Activated T-cell treated with anti-CD3 and anti-CD28 coated beads, Interleukin-2, amount 50 U/mL, for 72 hours (primary cell): ENCODE data around the gene APOBEC3C. TPM values are rescaled to one million over a fixed set of nuclear protein-coding genes. Genes with fewer than 3 reads are reported as not detected.
A peak's percentile ranks its signal among the peaks of the same experiment; 100 is the strongest.
"Not testable (repeated sequence)": the region's sequence is repeated elsewhere in the genome, so short reads cannot be mapped to it uniquely, and the experiment has no call there.

Source experiments
- ATAC-seq, 2 donors: fragments of 150-1000 bp; cut with Tn5 transposase; replicated peaks in 1 of 2; 2 replicates each; pipeline ENCODE4 v1.10.0; 2021; ENCODE audit warnings: moderate library complexity in 2 of 2, mild to moderate bottlenecking in 1 of 2
- DNase-seq, 2 donors: peaks; one replicate each; pipeline ENCODE4 v3.0.0; 2021 to 2022; ENCODE audit warnings: mixed read lengths in 1 of 2
- H3K27ac Mint-ChIP-seq: one replicate; pipeline ENCODE4 v1.8.0; 2022; ENCODE audit warnings: mild to moderate bottlenecking, moderate library complexity, mixed read lengths
- H3K27me3 Mint-ChIP-seq: one replicate; pipeline ENCODE4 v1.8.0; 2022; ENCODE audit warnings: low read depth, mixed read lengths
- H3K36me3 Mint-ChIP-seq, 2 donors: one replicate each; pipeline ENCODE4 v1.8.0; 2022; ENCODE audit warnings: mixed read lengths in 2 of 2, mild to moderate bottlenecking in 1 of 2; ENCODE audit not compliant: insufficient read depth in 2 of 2
- H3K4me1 Mint-ChIP-seq: one replicate; pipeline ENCODE4 v1.8.0; 2022; ENCODE audit warnings: low read depth, mixed read lengths
- H3K4me3 Mint-ChIP-seq, 2 donors: one replicate each; pipeline ENCODE4 v1.8.0; 2022; ENCODE audit warnings: mild to moderate bottlenecking in 2 of 2, mixed read lengths in 2 of 2, moderate library complexity in 2 of 2
- H3K9me3 Mint-ChIP-seq, 2 donors: one replicate each; pipeline ENCODE4 v1.8.0; 2022; ENCODE audit warnings: mixed read lengths in 2 of 2
- total RNA-seq, 2 donors: library from RNA; stranded (reverse); gene quantifications; one replicate each; pipeline ENCODE4 v1.2.3, GENCODE V29; 2022

Gene APOBEC3C
- total RNA-seq, 2 donors from 2014 or later, result 143 to 147 TPM

DNA sequence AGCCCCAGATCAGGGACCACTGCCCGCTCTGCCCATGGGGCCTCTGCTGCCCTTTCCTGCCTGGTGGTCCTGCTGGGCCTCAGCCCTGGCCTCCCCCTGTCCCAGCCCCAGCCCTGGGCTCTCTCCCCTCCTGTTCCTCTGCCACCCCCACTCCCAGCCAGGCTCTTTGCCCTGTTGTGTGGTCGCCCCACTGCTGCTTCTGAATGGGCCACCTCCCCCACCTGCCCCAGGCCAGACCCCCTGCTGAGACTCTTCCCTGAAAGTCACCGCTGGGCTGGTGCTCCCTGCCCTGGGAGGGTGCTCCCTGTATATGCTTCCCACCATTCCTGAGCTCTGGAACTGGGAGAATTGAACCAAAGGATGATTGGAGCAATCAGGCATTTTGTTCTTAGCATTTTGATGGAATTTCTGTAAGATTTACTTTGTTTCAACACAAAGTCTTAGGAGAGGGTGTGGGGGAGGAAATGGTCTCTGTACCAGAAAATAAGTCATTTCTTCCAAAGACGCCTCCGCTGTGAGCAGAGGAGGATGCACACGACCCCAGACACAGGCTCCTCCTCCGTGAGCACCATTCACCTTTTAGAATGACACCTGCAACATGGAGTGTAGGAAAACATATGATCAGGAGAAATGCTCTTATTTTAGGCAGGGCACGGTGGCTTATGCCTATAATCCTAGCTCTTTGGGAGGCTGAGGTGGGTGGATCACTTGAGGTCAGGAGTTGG, 26.7 kb upstream of the APOBEC3C start:
- peak overlapping the region; percentile 83 for H3K27ac Mint-ChIP-seq
- peak overlapping the region; percentile 65 to 67 for H3K4me3 Mint-ChIP-seq
- H3K4me1 Mint-ChIP-seq, result peaks cover 65% of the 10 kb centered on the region
- H3K9me3 Mint-ChIP-seq, result peaks cover 0 to 3% of the 10 kb centered on the region in 2 donors
- DNase-seq, result peak in 1 of 2 donors; percentile 26
- peaks cover 12 to 19% of the 10 kb centered on the region in 2 donors for H3K36me3 Mint-ChIP-seq
- no peak for ATAC-seq
- no peaks in the 10 kb centered on the region for H3K27me3 Mint-ChIP-seq

DNA sequence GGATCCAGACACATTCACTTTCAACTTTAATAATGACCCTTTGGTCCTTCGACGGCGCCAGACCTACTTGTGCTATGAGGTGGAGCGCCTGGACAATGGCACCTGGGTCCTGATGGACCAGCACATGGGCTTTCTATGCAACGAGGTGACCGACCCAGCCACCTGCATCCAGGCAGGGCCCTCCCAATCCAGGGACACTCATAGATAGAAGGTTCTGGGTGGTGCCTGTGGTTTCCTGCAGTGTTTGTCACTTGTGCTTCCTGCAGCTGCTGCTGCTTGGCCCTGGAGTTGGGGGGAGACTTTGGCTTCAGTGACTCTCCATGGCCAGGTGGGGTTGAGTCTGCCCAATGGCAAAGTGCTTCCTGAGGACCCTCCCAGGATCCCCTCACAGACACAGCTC, 24.6 kb upstream of the APOBEC3C start:
- H3K9me3 Mint-ChIP-seq, result no peaks in the 10 kb centered on the region
- H3K4me3 Mint-ChIP-seq, result no peak overlapping the region
- peaks cover 11% of the 10 kb centered on the region for H3K27me3 Mint-ChIP-seq
- no peak for ATAC-seq
- no peak overlapping the region for H3K27ac Mint-ChIP-seq
- peaks cover 2 to 3% of the 10 kb centered on the region in 2 donors for H3K36me3 Mint-ChIP-seq
- no peak for DNase-seq
- H3K4me1 Mint-ChIP-seq, result peaks cover 57% of the 10 kb centered on the region

DNA sequence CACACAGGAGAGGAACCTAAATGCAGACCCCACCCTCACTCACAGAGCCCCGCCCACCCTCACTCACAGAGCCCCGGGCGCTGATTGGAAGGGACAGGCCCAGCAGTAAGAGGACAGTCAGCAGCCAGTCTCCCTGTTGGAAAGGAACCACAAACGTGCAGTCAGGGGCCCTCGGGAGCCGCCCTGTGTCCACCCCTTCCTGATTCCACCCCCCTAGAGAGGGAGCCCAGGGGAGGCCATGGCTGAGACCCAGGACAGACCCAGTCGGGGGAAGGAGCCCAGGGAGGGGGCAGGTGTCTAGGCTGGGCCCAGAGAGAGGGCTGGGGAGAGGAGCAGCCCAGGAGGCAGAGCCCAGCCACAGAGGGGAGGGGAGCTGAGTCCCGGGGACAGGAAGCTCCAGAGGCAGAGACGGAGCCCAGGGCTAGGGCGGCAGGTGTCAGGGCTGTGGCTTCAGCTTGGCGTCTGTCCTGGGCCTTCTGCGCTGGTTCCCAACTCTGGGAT, 21.1 kb upstream of the APOBEC3C start:
- H3K4me1 Mint-ChIP-seq, result peaks cover 23% of the 10 kb centered on the region
- DNase-seq, H3K9me3 Mint-ChIP-seq, H3K27ac Mint-ChIP-seq, H3K36me3 Mint-ChIP-seq, H3K4me3 Mint-ChIP-seq: not testable (repeated sequence)
- peak; percentile 32 to 36 for ATAC-seq
- peaks cover 13% of the 10 kb centered on the region for H3K27me3 Mint-ChIP-seq

DNA sequence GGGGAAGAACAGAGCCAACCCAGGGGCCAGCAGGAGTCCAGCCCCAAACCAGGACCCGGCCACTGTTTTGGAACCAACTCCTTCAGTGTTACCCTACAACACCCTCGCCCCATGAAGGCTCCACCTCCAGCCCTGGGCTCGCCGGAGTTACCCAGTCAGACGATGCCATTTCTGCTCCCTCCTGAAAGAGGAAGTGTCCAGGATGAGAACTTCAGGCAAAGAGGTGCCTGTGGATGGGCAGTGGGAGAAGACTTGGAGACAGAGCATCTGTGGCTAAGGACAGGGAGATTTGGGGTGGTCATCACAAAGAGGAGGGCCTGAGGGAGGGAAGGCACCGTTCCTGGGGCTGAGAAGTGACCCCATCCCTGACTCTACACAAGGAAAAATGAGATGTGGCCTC, 18.0 kb upstream of the APOBEC3C start:
- ATAC-seq, result no peak
- DNase-seq, result no peak
- peaks cover 13% of the 10 kb centered on the region for H3K4me1 Mint-ChIP-seq
- no peaks in the 10 kb centered on the region for H3K36me3 Mint-ChIP-seq
- no peak overlapping the region for H3K4me3 Mint-ChIP-seq
- peaks cover 22% of the 10 kb centered on the region for H3K27me3 Mint-ChIP-seq
- no peak overlapping the region for H3K27ac Mint-ChIP-seq
- H3K9me3 Mint-ChIP-seq, result no peaks in the 10 kb centered on the region

DNA sequence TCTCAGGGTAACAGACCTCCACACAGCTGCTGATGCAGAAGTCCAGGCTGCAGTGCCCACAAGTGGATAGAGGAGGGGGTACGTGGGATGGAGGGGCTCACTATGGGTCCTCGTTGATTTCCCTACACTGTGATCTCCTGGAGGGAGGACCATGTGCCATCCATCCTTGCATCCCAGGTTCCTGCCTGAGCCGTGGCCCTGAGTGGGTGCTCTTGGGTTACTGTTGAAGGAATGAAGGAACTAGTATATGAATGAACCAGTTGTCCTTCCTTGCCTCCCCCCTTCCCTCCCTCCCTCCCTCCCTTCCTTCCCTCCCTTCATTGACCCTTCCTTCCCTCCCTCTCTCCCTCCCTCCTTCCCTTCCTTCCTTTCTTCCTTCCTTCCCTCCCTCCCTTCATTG, 16.5 kb upstream of the APOBEC3C start:
- H3K27ac Mint-ChIP-seq, result no peak overlapping the region
- ATAC-seq (no peak), DNase-seq (no peak)
- H3K9me3 Mint-ChIP-seq, result no peaks in the 10 kb centered on the region
- H3K4me3 Mint-ChIP-seq, result no peak overlapping the region
- H3K36me3 Mint-ChIP-seq, result no peaks in the 10 kb centered on the region
- peaks cover 17% of the 10 kb centered on the region for H3K4me1 Mint-ChIP-seq
- H3K27me3 Mint-ChIP-seq, result peaks cover 22% of the 10 kb centered on the region

DNA sequence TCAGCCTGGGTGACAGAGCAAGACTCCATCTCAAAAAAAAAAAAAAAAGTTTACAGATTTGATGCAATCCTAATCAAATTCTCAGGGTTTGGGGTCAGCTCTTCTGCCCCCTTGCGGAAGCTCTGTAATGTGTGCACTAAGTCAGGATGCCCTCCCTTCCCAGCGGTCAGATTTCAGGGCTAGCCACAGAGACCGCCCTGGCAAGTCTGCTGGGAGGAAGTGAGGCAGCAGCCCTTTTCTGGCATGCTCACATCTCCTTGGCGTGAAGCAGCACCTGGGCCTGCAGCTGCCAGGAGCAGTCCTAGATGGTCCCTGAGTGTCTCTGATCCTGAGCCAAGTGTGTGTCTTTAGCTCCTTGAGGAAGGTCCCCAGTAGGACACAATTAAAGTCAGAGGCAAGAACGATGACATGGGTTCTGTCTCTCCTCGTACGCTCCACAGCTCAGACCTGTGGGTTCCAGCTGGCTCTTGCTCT, 10.9 kb upstream of the APOBEC3C start:
- H3K27ac Mint-ChIP-seq, result no peak overlapping the region
- no peaks in the 10 kb centered on the region for H3K9me3 Mint-ChIP-seq
- peak; percentile 97 for ATAC-seq
- H3K36me3 Mint-ChIP-seq, result no peaks in the 10 kb centered on the region
- no peak overlapping the region for H3K4me3 Mint-ChIP-seq
- H3K4me1 Mint-ChIP-seq, result peaks cover 14% of the 10 kb centered on the region
- DNase-seq, result peak; percentile 81
- H3K27me3 Mint-ChIP-seq, result peaks cover 7% of the 10 kb centered on the region

DNA sequence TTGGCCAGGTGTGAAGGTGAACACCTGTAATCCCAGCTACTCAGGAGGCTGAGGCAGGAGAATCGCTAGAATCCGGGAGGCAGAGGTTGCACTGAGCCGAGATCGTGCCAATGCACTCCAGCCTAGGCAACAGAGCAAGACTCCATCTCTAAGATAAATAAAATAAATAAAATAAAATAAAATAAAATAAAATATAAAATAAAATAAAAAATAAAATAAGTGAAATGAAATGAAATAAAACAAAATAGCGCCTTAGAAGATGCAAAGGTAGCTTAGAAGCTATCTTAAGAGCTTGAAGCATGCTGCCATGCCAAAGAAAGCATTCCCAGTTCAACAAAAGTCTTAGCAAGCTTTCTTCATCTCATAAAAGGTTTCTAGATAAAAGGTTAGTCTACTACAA, 6.9 kb upstream of the APOBEC3C start:
- no peak for DNase-seq
- ATAC-seq, result no peak
- no peak overlapping the region for H3K4me3 Mint-ChIP-seq
- H3K36me3 Mint-ChIP-seq, result no peaks in the 10 kb centered on the region
- no peak overlapping the region for H3K27ac Mint-ChIP-seq
- H3K4me1 Mint-ChIP-seq, result peaks cover 14% of the 10 kb centered on the region
- no peaks in the 10 kb centered on the region for H3K27me3 Mint-ChIP-seq
- no peaks in the 10 kb centered on the region for H3K9me3 Mint-ChIP-seq

DNA sequence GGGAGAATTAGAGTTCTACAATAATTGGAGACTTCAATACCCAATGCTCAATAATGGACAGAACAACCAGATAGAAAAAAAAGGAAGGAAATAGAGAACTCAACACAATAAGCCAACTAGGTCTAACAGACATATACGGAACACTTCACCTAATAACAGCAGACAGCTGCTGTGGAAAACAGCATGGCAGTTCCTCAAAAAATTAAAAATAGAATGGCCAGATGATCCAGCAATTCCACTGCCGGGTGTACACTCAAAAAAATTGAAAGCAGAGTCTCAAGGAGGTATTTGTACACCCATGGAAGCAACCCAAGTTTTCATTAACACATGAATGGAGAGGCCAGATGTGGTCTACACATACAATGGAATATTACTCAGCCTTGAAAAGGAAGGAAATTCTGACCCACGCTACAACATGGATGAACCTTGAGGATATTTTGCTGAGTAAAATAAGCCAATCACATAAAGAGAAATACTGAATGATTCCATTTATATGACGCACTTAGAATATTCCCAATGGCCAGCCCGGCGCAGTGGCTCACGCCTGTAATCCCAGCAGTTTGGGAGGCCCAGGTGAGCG, 5.7 kb upstream of the APOBEC3C start:
- H3K4me1 Mint-ChIP-seq, result peaks cover 12% of the 10 kb centered on the region
- H3K4me3 Mint-ChIP-seq, H3K27ac Mint-ChIP-seq, DNase-seq, H3K36me3 Mint-ChIP-seq, ATAC-seq, H3K9me3 Mint-ChIP-seq, H3K27me3 Mint-ChIP-seq: not testable (repeated sequence)

DNA sequence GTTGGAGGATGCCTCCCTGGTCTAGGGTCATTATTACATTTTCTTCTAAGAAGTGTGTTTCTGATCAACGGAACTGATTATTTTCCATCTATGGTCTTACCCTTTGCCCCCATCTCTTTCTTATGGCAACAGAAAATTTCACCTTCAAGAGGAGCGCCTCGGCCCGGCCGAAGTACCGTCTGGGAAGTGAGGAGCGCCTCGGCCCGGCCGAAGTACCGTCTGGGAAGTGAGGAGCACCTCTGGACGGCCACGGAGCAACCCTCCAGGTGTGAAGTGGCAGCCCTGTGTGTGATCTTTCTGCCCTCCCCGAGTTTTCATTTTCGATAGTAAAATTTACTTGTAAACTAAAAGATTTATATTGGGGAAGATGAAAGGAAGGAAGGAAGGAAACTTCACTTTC, 3.1 kb upstream of the APOBEC3C start:
- peaks cover 0 to 8% of the 10 kb centered on the region in 2 donors for H3K36me3 Mint-ChIP-seq
- no peak overlapping the region for H3K4me3 Mint-ChIP-seq
- H3K4me1 Mint-ChIP-seq, result peaks cover 28% of the 10 kb centered on the region
- peak overlapping the region; percentile 45 for H3K27ac Mint-ChIP-seq
- ATAC-seq (no peak), DNase-seq (no peak)
- no peaks in the 10 kb centered on the region for H3K27me3 Mint-ChIP-seq
- H3K9me3 Mint-ChIP-seq, result no peaks in the 10 kb centered on the region

DNA sequence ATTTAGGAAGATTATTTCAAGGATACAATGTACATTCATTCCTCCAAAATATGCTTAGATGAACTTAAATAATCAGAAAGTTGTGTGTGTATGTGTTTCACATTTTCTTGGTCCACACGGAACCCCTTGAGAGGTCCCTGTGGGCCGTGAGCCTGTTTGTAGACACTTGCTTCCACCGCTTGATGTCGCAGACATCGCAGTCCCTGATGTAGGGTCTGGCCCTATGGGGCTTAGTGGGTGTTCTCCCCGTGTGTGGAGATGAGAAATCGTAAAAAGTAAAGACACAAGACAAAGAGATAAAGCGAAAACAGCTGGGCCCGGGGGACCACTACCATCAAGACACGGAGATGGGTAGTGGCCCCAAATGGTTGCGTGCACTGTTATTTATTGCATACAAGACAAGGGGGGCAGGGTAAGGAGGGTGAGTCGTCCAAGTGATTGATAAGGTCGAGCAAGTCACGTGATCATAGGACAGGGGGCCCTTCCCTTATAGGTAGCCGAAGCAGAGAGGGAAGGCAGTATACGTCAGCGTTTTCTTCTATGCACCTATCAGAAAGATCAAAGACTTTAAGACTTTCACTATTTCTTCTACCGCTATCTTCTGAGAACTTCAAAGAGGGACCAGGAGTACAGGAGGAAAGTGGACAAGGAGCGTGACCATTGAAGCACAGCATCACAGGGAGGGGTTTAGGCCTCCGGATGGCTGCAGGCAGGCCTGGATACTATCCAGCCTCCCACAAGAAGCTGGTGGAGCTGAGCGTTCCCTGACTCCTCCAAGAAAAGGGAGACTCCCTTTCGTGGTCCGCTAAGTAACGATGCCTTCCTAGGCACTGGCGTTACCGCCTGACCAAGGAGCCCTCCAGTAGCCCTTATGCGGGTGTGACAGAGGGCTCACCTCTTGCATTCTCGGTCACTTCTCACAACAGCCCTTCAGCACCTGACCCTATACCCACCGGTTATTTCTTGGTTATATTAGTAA, 1.2 kb upstream of the APOBEC3C start:
- ATAC-seq (no peak), DNase-seq (no peak)
- peak overlapping the region; percentile 14 for H3K27ac Mint-ChIP-seq
- no peaks in the 10 kb centered on the region for H3K27me3 Mint-ChIP-seq
- H3K4me3 Mint-ChIP-seq, result peak overlapping the region; percentile 22 to 46
- H3K4me1 Mint-ChIP-seq, result peaks cover 44% of the 10 kb centered on the region
- no peaks in the 10 kb centered on the region for H3K9me3 Mint-ChIP-seq
- peaks cover 0 to 14% of the 10 kb centered on the region in 2 donors for H3K36me3 Mint-ChIP-seq

DNA sequence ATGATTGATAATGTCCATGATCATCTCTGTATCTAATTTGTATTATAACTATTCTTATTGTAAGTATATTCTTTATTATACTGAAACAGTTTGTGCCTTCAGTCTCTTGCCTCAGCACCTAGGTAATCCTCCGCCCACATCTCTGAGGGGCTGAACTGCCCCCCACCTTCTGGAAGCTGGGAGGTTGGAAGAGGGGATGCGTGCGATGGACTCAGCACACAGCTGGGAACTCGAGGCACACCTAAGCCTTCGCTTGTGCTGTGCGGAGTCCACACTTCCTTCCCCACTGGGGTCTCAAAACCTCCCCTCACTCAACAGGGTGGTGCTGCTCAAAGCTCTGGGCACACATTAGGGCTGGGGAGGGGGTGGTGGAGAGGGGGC, 506 bp upstream of the APOBEC3C start:
- not testable (repeated sequence) for H3K9me3 Mint-ChIP-seq, H3K27me3 Mint-ChIP-seq, ATAC-seq, DNase-seq
- Mint-ChIP-seq H3K4me1 (peaks cover 50% of the 10 kb centered on the region), H3K36me3 (peaks cover 0 to 17% of the 10 kb centered on the region in 2 donors), H3K4me3 (peak overlapping the region; percentile 98 to 99), H3K27ac (peak overlapping the region; percentile 88)

DNA sequence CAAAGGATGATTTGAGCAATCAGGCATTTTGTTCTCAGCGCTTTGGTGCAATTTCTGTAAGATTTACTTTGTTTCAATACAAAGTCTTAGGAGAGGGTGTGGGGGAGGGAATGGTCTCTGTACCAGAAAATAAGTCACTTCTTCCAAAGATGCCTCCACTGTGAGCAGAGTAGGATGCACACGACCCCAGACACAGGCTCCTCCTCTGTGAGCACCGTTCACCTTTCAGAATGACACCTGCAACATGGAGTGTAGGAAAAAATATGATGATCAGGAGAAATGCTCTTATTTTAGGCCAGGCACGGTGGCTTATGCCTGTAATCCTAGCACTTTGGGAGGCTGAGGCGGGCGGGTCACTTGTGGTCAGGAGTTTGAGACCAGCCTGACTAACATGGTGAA, 665 bp downstream of the APOBEC3C start:
- peaks cover 56% of the 10 kb centered on the region for H3K4me1 Mint-ChIP-seq
- not testable (repeated sequence) for H3K9me3 Mint-ChIP-seq, H3K27me3 Mint-ChIP-seq, DNase-seq
- ATAC-seq, result peak in 1 of 2 donors; percentile 30
- peaks cover 0 to 22% of the 10 kb centered on the region in 2 donors for H3K36me3 Mint-ChIP-seq
- H3K27ac Mint-ChIP-seq, result peak overlapping the region; percentile 88
- peak overlapping the region; percentile 98 to 99 for H3K4me3 Mint-ChIP-seq

DNA sequence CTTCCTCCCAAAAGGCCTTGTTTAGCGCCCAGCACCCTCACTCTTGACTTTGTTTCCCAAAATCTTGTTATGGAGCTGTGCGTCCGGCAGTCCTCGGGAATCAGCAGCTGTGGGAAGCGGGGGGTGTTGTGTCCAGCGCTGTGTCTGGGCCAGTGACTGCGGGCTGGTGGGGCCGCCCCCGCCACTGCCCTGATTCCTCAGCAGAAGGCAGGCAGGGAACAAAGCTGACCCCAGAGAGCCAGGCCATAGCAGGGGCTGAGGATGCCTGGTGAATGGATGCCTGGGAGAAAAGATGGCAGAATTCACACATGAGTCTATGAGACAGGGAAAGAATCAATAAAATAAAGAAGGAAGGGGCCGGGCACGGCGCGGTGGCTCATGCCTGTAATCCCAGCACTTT, 2.5 kb downstream of the APOBEC3C start:
- H3K27ac Mint-ChIP-seq, result peak overlapping the region; percentile 43
- DNase-seq (no peak), ATAC-seq (no peak)
- no peaks in the 10 kb centered on the region for H3K9me3 Mint-ChIP-seq
- no peaks in the 10 kb centered on the region for H3K27me3 Mint-ChIP-seq
- peak overlapping the region; percentile 16 to 55 for H3K4me3 Mint-ChIP-seq
- peaks cover 73% of the 10 kb centered on the region for H3K4me1 Mint-ChIP-seq
- H3K36me3 Mint-ChIP-seq, result peaks cover 3 to 22% of the 10 kb centered on the region in 2 donors
